ENCODE measurements around the gene TNFSF12.
A peak's percentile ranks its signal among the peaks of the same experiment; 100 is the strongest.

TNFSF12 gene, protein sequence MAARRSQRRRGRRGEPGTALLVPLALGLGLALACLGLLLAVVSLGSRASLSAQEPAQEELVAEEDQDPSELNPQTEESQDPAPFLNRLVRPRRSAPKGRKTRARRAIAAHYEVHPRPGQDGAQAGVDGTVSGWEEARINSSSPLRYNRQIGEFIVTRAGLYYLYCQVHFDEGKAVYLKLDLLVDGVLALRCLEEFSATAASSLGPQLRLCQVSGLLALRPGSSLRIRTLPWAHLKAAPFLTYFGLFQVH

DNA sequence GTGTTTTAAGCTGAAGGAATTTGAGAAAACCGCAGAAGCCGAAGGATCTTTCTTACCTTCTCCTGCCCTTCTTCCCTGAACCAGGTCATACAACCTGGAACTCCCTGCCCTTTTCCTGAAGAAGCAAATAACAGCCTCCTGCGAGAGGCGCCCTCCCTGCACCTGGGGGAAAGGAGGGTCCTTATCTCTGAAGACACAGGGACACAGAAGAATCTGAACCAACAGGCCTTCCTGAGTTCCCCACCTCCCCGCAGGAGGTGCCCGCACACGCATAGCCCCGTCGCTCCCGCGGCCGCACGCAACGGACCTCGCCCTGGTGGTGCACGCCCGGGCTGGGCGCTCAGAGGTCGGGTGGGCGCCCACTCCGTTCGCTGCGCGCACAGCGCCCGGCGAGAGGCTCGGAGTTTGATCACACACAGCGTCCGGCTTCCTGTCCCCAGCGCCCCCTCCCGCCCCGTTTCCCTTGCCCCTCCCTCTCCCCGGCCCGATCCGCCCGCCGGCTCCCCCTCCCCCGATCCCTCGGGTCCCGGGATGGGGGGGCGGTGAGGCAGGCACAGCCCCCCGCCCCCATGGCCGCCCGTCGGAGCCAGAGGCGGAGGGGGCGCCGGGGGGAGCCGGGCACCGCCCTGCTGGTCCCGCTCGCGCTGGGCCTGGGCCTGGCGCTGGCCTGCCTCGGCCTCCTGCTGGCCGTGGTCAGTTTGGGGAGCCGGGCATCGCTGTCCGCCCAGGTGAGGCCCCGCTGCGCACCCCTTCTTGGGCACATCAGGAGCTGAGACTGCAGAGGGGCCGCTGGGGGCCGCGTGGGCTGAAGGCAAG, at the start of gene TNFSF12:
TNFSF12 (plus strand) TSS at position 474 of the 816 bp plus-strand sequence; CDS start at position 570, 96 bp downstream.
- H3K4me3 Mint-ChIP-seq, result peak within 1 kb of the TSS; percentile 93
- peaks cover 59% of the 10 kb centered on the region for H3K4me1 Mint-ChIP-seq
- peaks cover 39% of the 10 kb centered on the region for H3K36me3 Mint-ChIP-seq
- H3K9me3 Mint-ChIP-seq, result no peaks in the 10 kb centered on the region
- CTCF ChIA-PET, result interaction anchor here (0.8 to 4.6 kb wide), 3 partner anchors 12 to 34 kb away, joined by 3 to 26 read pairs (median 7); partner anchors contain the start of gene SENP3
- peak; percentile 82 for DNase-seq
- H3K27me3 Mint-ChIP-seq, result no peaks in the 10 kb centered on the region
- peak within 1 kb of the TSS; percentile 90 for H3K27ac Mint-ChIP-seq

DNA sequence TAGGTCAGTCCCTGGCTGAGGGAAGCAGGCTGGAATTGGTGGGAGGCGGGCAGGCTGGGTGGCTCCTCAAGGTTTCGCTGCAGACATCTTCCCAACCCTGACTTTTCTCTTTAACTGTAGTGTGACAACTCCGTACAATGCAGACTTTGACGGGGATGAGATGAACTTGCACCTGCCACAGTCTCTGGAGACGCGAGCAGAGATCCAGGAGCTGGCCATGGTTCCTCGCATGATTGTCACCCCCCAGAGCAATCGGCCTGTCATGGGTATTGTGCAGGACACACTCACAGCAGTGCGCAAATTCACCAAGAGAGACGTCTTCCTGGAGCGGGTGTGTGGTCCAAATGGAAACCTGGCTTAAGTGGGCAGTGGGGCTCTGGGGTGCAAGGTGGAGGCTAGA, 49.7 kb upstream of the TNFSF12 start:
- Mint-ChIP-seq H3K36me3 (peaks cover 79% of the 10 kb centered on the region), H3K4me1 (peaks cover 5% of the 10 kb centered on the region), H3K27ac (no peak overlapping the region), H3K4me3 (no peak overlapping the region), H3K27me3 (no peaks in the 10 kb centered on the region), H3K9me3 (no peaks in the 10 kb centered on the region)
- DNase-seq, result no peak
- CTCF ChIA-PET, result interaction anchor here (0.7 to 0.9 kb wide), 2 partner anchors 106 to 144 kb away, joined by 3 to 5 read pairs; no protein-coding TSS in a partner anchor

DNA sequence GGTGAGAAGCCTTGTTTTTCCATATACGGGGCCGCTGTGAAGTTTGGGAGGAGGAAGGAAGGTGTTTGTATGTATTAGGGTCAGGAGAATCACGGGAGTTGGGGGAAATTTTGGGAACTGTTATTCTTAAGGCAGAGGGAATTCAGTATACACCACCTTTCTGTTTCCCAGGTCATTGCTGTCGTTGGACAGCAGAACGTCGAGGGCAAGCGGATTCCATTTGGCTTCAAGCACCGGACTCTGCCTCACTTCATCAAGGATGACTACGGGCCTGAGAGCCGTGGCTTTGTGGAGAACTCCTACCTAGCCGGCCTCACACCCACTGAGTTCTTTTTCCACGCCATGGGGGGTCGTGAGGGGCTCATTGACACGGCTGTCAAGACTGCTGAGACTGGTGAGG, 47.1 kb upstream of the TNFSF12 start:
- H3K27ac Mint-ChIP-seq, result no peak overlapping the region
- no peak for DNase-seq
- no peaks in the 10 kb centered on the region for H3K9me3 Mint-ChIP-seq
- H3K4me3 Mint-ChIP-seq, result no peak overlapping the region
- no peaks in the 10 kb centered on the region for H3K27me3 Mint-ChIP-seq
- no peaks in the 10 kb centered on the region for H3K4me1 Mint-ChIP-seq
- CTCF ChIA-PET, result interaction anchor here (1.3 to 1.9 kb wide), 2 partner anchors 58 to 65 kb away, joined by 3 to 6 read pairs; no protein-coding TSS in a partner anchor
- peaks cover 74% of the 10 kb centered on the region for H3K36me3 Mint-ChIP-seq

DNA sequence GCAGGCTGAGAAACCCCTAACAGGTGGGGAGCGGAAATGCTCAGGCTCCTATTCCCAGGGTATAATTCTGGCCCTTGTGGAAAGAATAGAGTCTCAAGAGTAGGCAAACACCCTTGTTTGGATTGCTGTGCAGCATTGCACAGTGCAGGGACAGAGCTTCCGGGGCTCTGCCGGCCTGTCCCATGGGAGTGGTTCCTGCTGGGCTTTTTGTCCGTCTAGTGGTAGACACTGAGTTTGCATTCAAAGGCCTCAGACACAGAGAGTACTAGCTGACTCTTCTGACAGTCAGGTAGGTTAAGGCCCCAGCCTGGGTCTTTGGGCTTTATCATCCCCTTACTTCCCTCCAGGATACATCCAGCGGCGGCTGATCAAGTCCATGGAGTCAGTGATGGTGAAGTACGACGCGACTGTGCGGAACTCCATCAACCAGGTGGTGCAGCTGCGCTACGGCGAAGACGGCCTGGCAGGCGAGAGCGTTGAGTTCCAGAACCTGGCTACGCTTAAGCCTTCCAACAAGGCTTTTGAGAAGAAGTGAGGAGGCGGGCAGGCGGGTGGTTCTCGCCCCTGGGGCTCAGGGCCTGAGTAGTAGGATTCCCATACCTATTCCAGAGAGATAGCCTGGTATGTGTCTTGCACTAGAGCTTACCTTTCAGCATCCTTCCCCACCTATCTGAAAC, 46.5 kb upstream of the TNFSF12 start:
- no peaks in the 10 kb centered on the region for H3K9me3 Mint-ChIP-seq
- H3K36me3 Mint-ChIP-seq, result peaks cover 73% of the 10 kb centered on the region
- H3K4me1 Mint-ChIP-seq, result no peaks in the 10 kb centered on the region
- H3K4me3 Mint-ChIP-seq, result no peak overlapping the region
- no peak for DNase-seq
- CTCF ChIA-PET, result interaction anchor here (0.6 to 1.9 kb wide), 6 partner anchors 8 to 238 kb away, joined by 3 to 6 read pairs (median 4); no protein-coding TSS in a partner anchor
- H3K27ac Mint-ChIP-seq, result no peak overlapping the region
- no peaks in the 10 kb centered on the region for H3K27me3 Mint-ChIP-seq

DNA sequence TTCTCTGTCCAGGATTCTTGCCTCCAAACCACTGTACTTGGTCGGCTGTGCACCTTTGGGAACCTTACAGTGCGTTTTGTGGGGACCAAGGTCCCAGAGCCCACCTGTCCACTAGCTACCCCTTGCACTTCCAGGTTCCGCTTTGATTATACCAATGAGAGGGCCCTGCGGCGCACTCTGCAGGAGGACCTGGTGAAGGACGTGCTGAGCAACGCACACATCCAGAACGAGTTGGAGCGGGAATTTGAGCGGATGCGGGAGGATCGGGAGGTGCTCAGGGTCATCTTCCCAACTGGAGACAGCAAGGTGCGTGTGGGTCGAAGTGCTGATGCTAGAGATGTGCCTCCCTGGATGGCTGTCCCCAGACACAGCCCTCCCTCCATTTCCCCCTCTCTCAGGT, 45.9 kb upstream of the TNFSF12 start:
- Mint-ChIP-seq H3K4me1 (no peaks in the 10 kb centered on the region), H3K9me3 (no peaks in the 10 kb centered on the region), H3K27ac (no peak overlapping the region), H3K27me3 (no peaks in the 10 kb centered on the region), H3K4me3 (no peak overlapping the region), H3K36me3 (peaks cover 71% of the 10 kb centered on the region)
- CTCF ChIA-PET, result interaction anchor here (0.6 to 1.9 kb wide), 7 partner anchors 9 to 239 kb away, joined by 3 to 7 read pairs (median 5); no protein-coding TSS in a partner anchor
- DNase-seq, result peak; percentile 46

DNA sequence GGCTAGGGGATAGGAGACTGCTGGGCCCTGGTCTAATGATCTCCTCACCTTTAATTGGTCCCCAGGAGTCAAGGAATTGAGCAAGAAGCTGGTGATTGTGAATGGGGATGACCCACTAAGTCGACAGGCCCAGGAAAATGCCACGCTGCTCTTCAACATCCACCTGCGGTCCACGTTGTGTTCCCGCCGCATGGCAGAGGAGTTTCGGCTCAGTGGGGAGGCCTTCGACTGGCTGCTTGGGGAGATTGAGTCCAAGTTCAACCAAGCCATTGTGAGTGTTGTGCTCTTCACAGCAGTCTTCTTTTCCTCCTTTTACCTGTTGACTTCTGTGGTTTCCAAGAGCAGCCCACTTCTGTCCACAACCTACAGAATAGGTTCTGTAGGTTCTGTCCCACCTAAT, 45.3 kb upstream of the TNFSF12 start:
- CTCF ChIA-PET, result interaction anchor here (1.1 to 1.2 kb wide), 2 partner anchors 10 to 147 kb away, joined by 5 to 7 read pairs; no protein-coding TSS in a partner anchor
- Mint-ChIP-seq H3K4me3 (no peak overlapping the region), H3K9me3 (no peaks in the 10 kb centered on the region), H3K27me3 (no peaks in the 10 kb centered on the region), H3K27ac (no peak overlapping the region), H3K36me3 (peaks cover 71% of the 10 kb centered on the region), H3K4me1 (no peaks in the 10 kb centered on the region)
- no peak for DNase-seq

DNA sequence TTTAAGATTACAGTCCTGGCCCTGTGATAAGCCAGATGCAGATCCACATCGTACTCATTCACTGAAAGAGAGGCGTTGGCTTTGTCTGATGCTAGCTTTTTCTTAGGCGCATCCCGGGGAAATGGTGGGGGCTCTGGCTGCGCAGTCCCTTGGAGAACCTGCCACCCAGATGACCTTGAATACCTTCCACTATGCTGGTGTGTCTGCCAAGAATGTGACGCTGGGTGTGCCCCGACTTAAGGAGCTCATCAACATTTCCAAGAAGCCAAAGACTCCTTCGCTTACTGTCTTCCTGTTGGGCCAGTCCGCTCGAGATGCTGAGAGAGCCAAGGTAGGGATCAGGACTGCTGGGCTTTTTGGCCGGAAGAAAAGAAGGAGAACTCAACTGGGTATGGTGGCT, 40.7 kb upstream of the TNFSF12 start:
- no peaks in the 10 kb centered on the region for H3K9me3 Mint-ChIP-seq
- H3K4me3 Mint-ChIP-seq, result no peak overlapping the region
- H3K4me1 Mint-ChIP-seq, result no peaks in the 10 kb centered on the region
- H3K36me3 Mint-ChIP-seq, result peaks cover 71% of the 10 kb centered on the region
- H3K27ac Mint-ChIP-seq, result no peak overlapping the region
- CTCF ChIA-PET, result interaction anchor here (1.2 to 3.1 kb wide), 4 partner anchors 15 to 152 kb away, joined by 3 to 12 read pairs (median 4); partner anchors contain the start of gene SENP3
- no peak for DNase-seq
- no peaks in the 10 kb centered on the region for H3K27me3 Mint-ChIP-seq

DNA sequence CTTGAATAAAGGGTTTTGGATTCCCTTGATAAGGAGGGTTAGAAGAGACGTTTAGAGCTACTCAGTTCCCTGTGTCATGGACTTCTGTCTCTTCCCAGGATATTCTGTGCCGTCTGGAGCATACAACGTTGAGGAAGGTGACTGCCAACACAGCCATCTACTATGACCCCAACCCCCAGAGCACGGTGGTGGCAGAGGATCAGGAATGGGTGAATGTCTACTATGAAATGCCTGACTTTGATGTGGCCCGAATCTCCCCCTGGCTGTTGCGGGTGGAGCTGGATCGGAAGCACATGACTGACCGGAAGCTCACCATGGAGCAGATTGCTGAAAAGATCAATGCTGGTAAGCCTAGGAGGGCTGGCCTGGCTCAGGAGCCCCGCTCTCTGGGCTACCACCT, 40.0 kb upstream of the TNFSF12 start:
- peaks cover 71% of the 10 kb centered on the region for H3K36me3 Mint-ChIP-seq
- no peaks in the 10 kb centered on the region for H3K4me1 Mint-ChIP-seq
- no peak overlapping the region for H3K4me3 Mint-ChIP-seq
- no peak for DNase-seq
- CTCF ChIA-PET, result interaction anchor here (1.2 to 3.1 kb wide), 3 partner anchors 14 to 72 kb away, joined by 3 to 12 read pairs (median 4); partner anchors contain the start of gene SENP3
- H3K9me3 Mint-ChIP-seq, result no peaks in the 10 kb centered on the region
- H3K27me3 Mint-ChIP-seq, result no peaks in the 10 kb centered on the region
- no peak overlapping the region for H3K27ac Mint-ChIP-seq

DNA sequence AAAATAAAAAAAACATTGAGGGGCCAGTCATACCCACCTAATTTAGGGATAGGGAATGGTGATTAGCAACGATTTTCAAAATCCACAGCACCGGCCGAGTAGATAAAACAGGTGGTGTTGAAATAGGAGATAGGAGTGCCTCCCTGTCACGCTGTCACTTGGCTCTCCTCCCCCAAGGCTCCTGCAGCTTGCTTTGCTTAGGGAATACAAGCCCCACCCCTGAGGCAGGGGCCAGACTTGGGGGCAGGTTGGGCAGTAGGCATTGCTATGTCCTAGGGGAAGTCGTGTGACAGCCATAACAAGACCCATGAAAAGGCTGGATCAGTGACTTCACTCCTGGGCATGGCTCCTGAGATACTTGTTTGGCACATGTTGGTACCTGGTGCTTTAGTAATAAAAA, 38.9 kb upstream of the TNFSF12 start:
- Mint-ChIP-seq H3K27ac (no peak overlapping the region), H3K27me3 (no peaks in the 10 kb centered on the region), H3K9me3 (no peaks in the 10 kb centered on the region), H3K4me3 (no peak overlapping the region), H3K4me1 (peaks cover 2% of the 10 kb centered on the region), H3K36me3 (peaks cover 69% of the 10 kb centered on the region)
- no peak for DNase-seq
- CTCF ChIA-PET, result interaction anchor here (1.6 to 3.1 kb wide), 2 partner anchors 51 to 73 kb away, joined by 3 to 12 read pairs; partner anchors contain the start of gene SENP3

DNA sequence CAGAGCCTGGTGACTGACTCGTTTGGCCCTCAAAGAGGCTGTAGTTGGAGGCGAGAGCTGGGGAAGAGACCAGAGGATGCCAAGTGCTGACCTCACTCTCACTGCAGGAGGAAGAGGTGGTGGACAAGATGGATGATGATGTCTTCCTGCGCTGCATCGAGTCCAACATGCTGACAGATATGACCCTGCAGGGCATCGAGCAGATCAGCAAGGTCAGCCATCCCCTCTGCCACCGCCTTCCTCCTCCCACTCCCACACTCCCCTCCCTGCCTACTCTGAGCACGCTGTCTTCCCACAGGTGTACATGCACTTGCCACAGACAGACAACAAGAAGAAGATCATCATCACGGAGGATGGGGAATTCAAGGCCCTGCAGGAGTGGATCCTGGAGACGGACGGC, 37.8 kb upstream of the TNFSF12 start:
- no peak for DNase-seq
- Mint-ChIP-seq H3K36me3 (peaks cover 63% of the 10 kb centered on the region), H3K27me3 (no peaks in the 10 kb centered on the region), H3K4me3 (no peak overlapping the region), H3K27ac (no peak overlapping the region), H3K9me3 (no peaks in the 10 kb centered on the region), H3K4me1 (peaks cover 2% of the 10 kb centered on the region)
- CTCF ChIA-PET, result interaction anchor here (5.8 kb wide), 1 partner anchor 48 kb away, joined by 157 read pairs; the partner anchor contains the start of genes SENP3 and TNFSF13

DNA sequence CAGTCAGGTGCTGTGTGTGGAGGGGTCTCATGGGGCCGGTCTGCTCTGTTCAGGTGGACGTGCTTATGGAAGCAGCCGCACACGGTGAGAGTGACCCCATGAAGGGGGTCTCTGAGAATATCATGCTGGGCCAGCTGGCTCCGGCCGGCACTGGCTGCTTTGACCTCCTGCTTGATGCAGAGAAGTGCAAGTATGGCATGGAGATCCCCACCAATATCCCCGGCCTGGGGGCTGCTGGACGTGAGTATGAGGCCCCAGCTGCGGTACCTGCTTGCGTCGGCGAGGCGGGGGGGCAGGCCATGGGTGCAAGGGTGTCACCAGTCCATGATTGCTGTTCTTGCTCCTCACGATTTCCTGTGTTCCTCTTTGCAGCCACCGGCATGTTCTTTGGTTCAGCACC, 36.8 kb upstream of the TNFSF12 start:
- peaks cover 2% of the 10 kb centered on the region for H3K4me1 Mint-ChIP-seq
- H3K9me3 Mint-ChIP-seq, result no peaks in the 10 kb centered on the region
- peaks cover 54% of the 10 kb centered on the region for H3K36me3 Mint-ChIP-seq
- no peak for DNase-seq
- no peaks in the 10 kb centered on the region for H3K27me3 Mint-ChIP-seq
- H3K27ac Mint-ChIP-seq, result no peak overlapping the region
- H3K4me3 Mint-ChIP-seq, result no peak overlapping the region
- CTCF ChIA-PET, result interaction anchor here (4.3 to 5.8 kb wide), 2 partner anchors 12 to 47 kb away, joined by 26 to 157 read pairs; partner anchors contain the start of genes SENP3 and TNFSF13

DNA sequence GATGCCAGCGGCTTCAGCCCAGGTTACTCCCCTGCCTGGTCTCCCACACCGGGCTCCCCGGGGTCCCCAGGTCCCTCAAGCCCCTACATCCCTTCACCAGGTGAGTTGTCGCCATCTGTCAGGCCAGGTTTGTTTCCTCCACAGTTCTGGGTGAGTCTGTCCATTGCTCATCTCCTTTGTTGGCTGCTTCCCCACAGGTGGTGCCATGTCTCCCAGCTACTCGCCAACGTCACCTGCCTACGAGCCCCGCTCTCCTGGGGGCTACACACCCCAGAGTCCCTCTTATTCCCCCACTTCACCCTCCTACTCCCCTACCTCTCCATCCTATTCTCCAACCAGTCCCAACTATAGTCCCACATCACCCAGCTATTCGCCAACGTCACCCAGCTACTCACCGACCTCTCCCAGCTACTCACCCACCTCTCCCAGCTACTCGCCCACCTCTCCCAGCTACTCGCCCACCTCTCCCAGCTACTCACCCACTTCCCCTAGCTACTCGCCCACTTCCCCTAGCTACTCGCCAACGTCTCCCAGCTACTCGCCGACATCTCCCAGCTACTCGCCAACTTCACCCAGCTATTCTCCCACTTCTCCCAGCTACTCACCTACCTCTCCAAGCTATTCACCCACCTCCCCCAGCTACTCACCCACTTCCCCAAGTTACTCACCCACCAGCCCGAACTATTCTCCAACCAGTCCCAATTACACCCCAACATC, 35.9 kb upstream of the TNFSF12 start:
- CTCF ChIA-PET, result interaction anchor here (0.7 to 5.8 kb wide), 10 partner anchors 8 to 175 kb away, joined by 3 to 157 read pairs (median 12); partner anchors contain the start of genes SENP3, SOX15, TNFSF13 and TP53
- Mint-ChIP-seq H3K36me3 (peaks cover 48% of the 10 kb centered on the region), H3K4me3 (no peak overlapping the region), H3K27me3 (no peaks in the 10 kb centered on the region), H3K4me1 (peaks cover 2% of the 10 kb centered on the region), H3K27ac (no peak overlapping the region), H3K9me3 (no peaks in the 10 kb centered on the region)
- DNase-seq, result no peak

DNA sequence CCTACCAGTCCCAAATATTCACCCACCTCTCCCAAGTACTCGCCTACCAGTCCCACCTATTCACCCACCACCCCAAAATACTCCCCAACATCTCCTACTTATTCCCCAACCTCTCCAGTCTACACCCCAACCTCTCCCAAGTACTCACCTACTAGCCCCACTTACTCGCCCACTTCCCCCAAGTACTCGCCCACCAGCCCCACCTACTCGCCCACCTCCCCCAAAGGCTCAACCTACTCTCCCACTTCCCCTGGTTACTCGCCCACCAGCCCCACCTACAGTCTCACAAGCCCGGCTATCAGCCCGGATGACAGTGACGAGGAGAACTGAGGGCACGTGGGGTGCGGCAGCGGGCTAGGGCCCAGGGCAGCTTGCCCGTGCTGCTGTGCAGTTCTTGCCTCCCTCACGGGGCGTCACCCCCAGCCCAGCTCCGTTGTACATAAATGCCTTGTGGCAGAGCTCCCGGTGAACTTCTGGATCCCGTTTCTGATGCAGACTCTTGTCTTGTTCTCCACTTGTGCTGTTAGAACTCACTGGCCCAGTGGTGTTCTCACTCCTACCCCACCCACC, 34.9 kb upstream of the TNFSF12 start:
- Mint-ChIP-seq H3K27me3 (no peaks in the 10 kb centered on the region), H3K4me3 (no peak overlapping the region), H3K4me1 (peaks cover 2% of the 10 kb centered on the region), H3K27ac (no peak overlapping the region), H3K9me3 (no peaks in the 10 kb centered on the region), H3K36me3 (peaks cover 39% of the 10 kb centered on the region)
- DNase-seq, result no peak
- CTCF ChIA-PET, result interaction anchor here (0.7 to 5.8 kb wide), 16 partner anchors 10 to 203 kb away, joined by 3 to 157 read pairs (median 6); partner anchors contain the start of genes DNAH2, SENP3, SOX15 and TNFSF12

All from activated naive CD4-positive, alpha-beta T cell treated with anti-CD3 and anti-CD28 coated beads, Interleukin-2, amount 10 ng/mL, durations not matched to agents 7 days and 5 days (primary cell).